Lower leg skin (tissue), 3 donors: Measurements from ENCODE around the gene YWHAQ.

Source experiments
- CTCF ChIP-seq, 3 donors: fragments of 450-650 bp; IDR thresholded peaks; one replicate each; pipeline ENCODE4 v1.5.1; 2016; ENCODE audit warnings: antibody characterized with exemption in 3 of 3, mild to moderate bottlenecking in 3 of 3, moderate library complexity in 2 of 3
- POLR2A ChIP-seq, 2 donors: fragments of 450-650 bp; IDR thresholded peaks; one replicate each; pipeline ENCODE4 v1.6.1; 2016 to 2017; ENCODE audit warnings: antibody characterized with exemption in 2 of 2, mild to moderate bottlenecking in 1 of 2, moderate library complexity in 1 of 2

GRCh38 chr2:9661261-9661660 lies 30.5 kb upstream of the YWHAQ start:
- TF ChIP-seq POLR2A (IDR thresholded peaks at IDR 0.05) = no peak
- TF ChIP-seq CTCF (IDR thresholded peaks at IDR 0.05) = no peak
